ENCODE data around the gene ARFIP2.

DNA sequence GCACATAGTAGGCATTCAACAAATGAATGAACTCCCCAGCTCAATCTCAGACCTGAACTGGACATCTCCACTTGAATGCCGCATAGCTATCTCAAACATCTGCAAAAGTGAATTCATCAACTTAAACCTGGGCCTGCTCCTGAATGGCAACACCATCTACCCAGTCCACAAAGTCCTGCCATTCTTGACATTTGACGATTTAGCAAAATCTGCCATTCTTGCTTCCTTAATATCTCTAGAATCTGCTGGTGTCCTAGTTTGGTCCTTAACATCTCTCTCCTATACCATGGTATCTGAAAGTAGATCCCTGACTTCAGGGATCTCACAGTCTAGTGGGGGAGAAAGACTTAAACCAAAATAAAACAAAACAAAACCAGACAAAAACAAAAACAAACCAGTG, 28.0 kb downstream of the ARFIP2 start:
- no peak for TF ChIP-seq POLR2A (IDR thresholded peaks at IDR 0.05; ENCODE audit: low read depth)
- TF ChIP-seq, protein P1, sequence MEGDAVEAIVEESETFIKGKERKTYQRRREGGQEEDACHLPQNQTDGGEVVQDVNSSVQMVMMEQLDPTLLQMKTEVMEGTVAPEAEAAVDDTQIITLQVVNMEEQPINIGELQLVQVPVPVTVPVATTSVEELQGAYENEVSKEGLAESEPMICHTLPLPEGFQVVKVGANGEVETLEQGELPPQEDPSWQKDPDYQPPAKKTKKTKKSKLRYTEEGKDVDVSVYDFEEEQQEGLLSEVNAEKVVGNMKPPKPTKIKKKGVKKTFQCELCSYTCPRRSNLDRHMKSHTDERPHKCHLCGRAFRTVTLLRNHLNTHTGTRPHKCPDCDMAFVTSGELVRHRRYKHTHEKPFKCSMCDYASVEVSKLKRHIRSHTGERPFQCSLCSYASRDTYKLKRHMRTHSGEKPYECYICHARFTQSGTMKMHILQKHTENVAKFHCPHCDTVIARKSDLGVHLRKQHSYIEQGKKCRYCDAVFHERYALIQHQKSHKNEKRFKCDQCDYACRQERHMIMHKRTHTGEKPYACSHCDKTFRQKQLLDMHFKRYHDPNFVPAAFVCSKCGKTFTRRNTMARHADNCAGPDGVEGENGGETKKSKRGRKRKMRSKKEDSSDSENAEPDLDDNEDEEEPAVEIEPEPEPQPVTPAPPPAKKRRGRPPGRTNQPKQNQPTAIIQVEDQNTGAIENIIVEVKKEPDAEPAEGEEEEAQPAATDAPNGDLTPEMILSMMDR (IDR thresholded peaks at IDR 0.05): no peak

Data from esophagus muscularis mucosa (tissue), 3 donors.